HG03342 (cell line): ENCODE measurements around the gene PRR23C.
"Not testable (repeated sequence)": the region's sequence is repeated elsewhere in the genome, so short reads cannot be mapped to it uniquely, and the experiment has no call there.

Experiments used
- ATAC-seq: cut with Tn5 transposase; IDR thresholded peaks from one replicate; pipeline ENCODE4 v1.9.1; 2021; ENCODE audit warnings: mild to moderate bottlenecking, moderate library complexity; ENCODE audit not compliant: unreplicated experiment

Gene PRR23C

GRCh38 chr3:139044366-139045210, at the start of gene PRR23C:
PRR23C (minus strand) TSS chr3:139044892; CDS start chr3:139044620, 272 bp downstream.
- ATAC-seq = no peak

- no peak for ATAC-seq
Observed at GRCh38 chr3:139093840-139094239, 49.1 kb upstream of the PRR23C start.

GRCh38 chr3:139088462-139089324, 44.0 kb upstream of the PRR23C start:
- no peak for ATAC-seq

GRCh38 chr3:139087621-139088020, 42.9 kb upstream of the PRR23C start:
- no peak for ATAC-seq

GRCh38 chr3:139084176-139084575, 39.5 kb upstream of the PRR23C start:
- ATAC-seq = no peak

GRCh38 chr3:139074565-139075115, 29.9 kb upstream of the PRR23C start:
- no peak for ATAC-seq

- no peak for ATAC-seq
Observed at GRCh38 chr3:139062918-139063317, 18.2 kb upstream of the PRR23C start.

GRCh38 chr3:139052802-139053600, 8.3 kb upstream of the PRR23C start:
- ATAC-seq = no peak

- no peak for ATAC-seq
Observed at GRCh38 chr3:139043554-139044365, 932 bp downstream of the PRR23C start.

- no peak for ATAC-seq
Observed at GRCh38 chr3:139037478-139037877, 7.2 kb downstream of the PRR23C start.

- ATAC-seq = no peak
Observed at GRCh38 chr3:139032326-139033002, 12.2 kb downstream of the PRR23C start.

- not testable (repeated sequence) for ATAC-seq
Observed at GRCh38 chr3:139030576-139030975, 14.1 kb downstream of the PRR23C start.

- ATAC-seq = no peak
Observed at GRCh38 chr3:139024968-139025367, 19.7 kb downstream of the PRR23C start.

GRCh38 chr3:139020868-139021234, 23.8 kb downstream of the PRR23C start, which contains the start of gene PRR23B:
PRR23B (minus strand) TSS chr3:139020926; CDS start chr3:139020661, 265 bp downstream.
- no peak for ATAC-seq

- ATAC-seq = no peak
Observed at GRCh38 chr3:139020036-139020867, 24.4 kb downstream of the PRR23C start.

- ATAC-seq = no peak
Observed at GRCh38 chr3:139016430-139017048, 28.2 kb downstream of the PRR23C start.

GRCh38 chr3:139006051-139006716, 38.5 kb downstream of the PRR23C start, which contains the start of gene PRR23A:
PRR23A (minus strand) TSS chr3:139006268; CDS start chr3:139006268, 0 bp downstream.
- ATAC-seq = no peak
